ENCODE measurements around the gene LY86.

DNA sequence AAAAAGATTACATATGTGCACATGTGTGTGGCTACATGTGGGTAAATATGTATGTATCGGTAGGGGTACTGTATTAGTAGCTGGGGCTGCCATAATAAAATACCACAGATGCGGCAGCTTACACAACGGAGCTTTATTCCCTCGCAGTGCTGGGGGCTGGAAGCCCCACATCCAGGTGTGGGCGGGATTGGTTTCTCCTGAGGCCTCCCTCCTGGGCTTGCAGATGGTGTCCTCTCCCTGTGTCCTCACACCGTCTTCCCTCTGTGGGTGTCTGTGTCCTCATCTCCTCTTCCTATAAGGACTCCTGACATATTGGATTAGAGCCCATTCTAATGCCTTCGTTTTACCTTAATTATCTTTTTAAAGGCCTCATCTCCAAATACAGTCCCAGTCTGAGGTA, 97.7 kb downstream of the LY86 start:
- TF ChIP-seq, protein P1, sequence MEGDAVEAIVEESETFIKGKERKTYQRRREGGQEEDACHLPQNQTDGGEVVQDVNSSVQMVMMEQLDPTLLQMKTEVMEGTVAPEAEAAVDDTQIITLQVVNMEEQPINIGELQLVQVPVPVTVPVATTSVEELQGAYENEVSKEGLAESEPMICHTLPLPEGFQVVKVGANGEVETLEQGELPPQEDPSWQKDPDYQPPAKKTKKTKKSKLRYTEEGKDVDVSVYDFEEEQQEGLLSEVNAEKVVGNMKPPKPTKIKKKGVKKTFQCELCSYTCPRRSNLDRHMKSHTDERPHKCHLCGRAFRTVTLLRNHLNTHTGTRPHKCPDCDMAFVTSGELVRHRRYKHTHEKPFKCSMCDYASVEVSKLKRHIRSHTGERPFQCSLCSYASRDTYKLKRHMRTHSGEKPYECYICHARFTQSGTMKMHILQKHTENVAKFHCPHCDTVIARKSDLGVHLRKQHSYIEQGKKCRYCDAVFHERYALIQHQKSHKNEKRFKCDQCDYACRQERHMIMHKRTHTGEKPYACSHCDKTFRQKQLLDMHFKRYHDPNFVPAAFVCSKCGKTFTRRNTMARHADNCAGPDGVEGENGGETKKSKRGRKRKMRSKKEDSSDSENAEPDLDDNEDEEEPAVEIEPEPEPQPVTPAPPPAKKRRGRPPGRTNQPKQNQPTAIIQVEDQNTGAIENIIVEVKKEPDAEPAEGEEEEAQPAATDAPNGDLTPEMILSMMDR (IDR thresholded peaks at IDR 0.05; ENCODE audit: extremely low read depth in 1 of 2, insufficient read depth in 1 of 2, low read depth in 1 of 2, low read length in 2 of 2): no peak
- no peak for TF ChIP-seq POLR2A (IDR thresholded peaks at IDR 0.05; ENCODE audit: low read depth, low read length)
